Ovary (tissue), 9 donors: Measurements from ENCODE around the gene STKLD1. TPM values are rescaled to one million over a fixed set of nuclear protein-coding genes. Genes with fewer than 3 reads are reported as not detected.

Experiments
- DNase-seq, 5 donors: peaks; one replicate each; pipeline ENCODE4 v3.0.0-alpha.2; 2019 to 2020
- H3K27ac ChIP-seq, 2 donors: fragments of 200-600 bp; one replicate each; pipeline versions ENCODE4 v1.5.1 to v1.8.0; 2019 to 2022
- H3K27me3 ChIP-seq: fragments of 200-600 bp; one replicate; pipeline ENCODE4 v1.8.0; 2022
- H3K36me3 ChIP-seq: fragments of 200-600 bp; sonication (generic); one replicate; pipeline ENCODE4 v1.5.1; 2019
- H3K4me1 ChIP-seq: one replicate; pipeline ENCODE4 v1.8.1; 2013; ENCODE audit warnings: mild to moderate bottlenecking, moderate library complexity; ENCODE audit not compliant: insufficient read depth
- H3K4me3 ChIP-seq: fragments of 200-600 bp; sonication (generic); one replicate; pipeline ENCODE4 v1.5.1; 2017
- H3K9me3 ChIP-seq, 2 donors: fragments of 200-600 bp in 1 of 2; sonication (generic) in 1 of 2; one replicate each; pipeline versions ENCODE4 v1.5.1 to v1.8.1; 2013 to 2019; ENCODE audit warnings: mild to moderate bottlenecking in 1 of 2, moderate library complexity in 1 of 2
- CTCF ChIP-seq, 3 donors: fragments of 450-650 bp in 2 of 3; fragments of 200-600 bp in 1 of 3; IDR thresholded peaks; one replicate each; pipeline versions ENCODE4 v1.5.1 to v1.8.0; 2016 to 2022; ENCODE audit warnings: antibody characterized with exemption in 3 of 3, mild to moderate bottlenecking in 1 of 3
- EP300 ChIP-seq: sonication (generic); formaldehyde crosslinking; IDR thresholded peaks from one replicate; pipeline ENCODE4 v1.6.1; 2017; ENCODE audit warnings: antibody characterized with exemption
- POLR2A ChIP-seq: fragments of 450-650 bp; IDR thresholded peaks from one replicate; pipeline ENCODE4 v1.6.1; 2017; ENCODE audit warnings: antibody characterized with exemption, mild to moderate bottlenecking, moderate library complexity
- WGBS, 3 donors: extraction: QIAGEN DNeasy Blood & Tissue Kit in 1 of 3; methylation state at CpG; one replicate each; pipeline versions ENCODE4 v1.1.5 to v1.1.7; 2013 to 2017; 5-methylcytosine and 5-hydroxymethylcytosine counted together
- intact Hi-C, 4 donors: fragments of 100-400 bp; cut with DNase I; formaldehyde crosslinking; loops; one replicate each; pipeline versions ENCODE4 v1.11.0 to v1.15.1; 2022 to 2023
- polyA plus RNA-seq, 2 donors: library from polyadenylated mRNA; stranded (reverse); fragments of 200-250 nt in 1 of 2; fragments of 350-450 nt in 1 of 2; fragmentation: Illumina TruSeq in 1 of 2; extraction: RNeasy Lipid Tissue Mini Kit (QIAGEN cat#74804) in 1 of 2; gene quantifications; one replicate each; pipeline ENCODE4 v1.2.3, GENCODE V29; 2013 to 2014
- total RNA-seq, 7 donors: library from RNA; depleted of rRNA in 2 of 7; stranded (reverse); fragments of >200 nt in 2 of 7; fragmentation: NEBNext Ultra II Directional in 3 of 7; extraction: Animal tissue kit (Norgen Biotek cat#: 25700) in 3 of 7; gene quantifications; one replicate each; pipeline versions ENCODE4 v1.1.0 to v1.2.4, GENCODE V29; 2016 to 2023
- donor health status: DM: no; HTN: no; CAD: no; lungs with moderate emphysema.
- donor health status: DM: no; HTN: no; CAD: no.
- donor health status: Bipolar disorder and iron deficiency.
- donor health status: DM: yes; HTN: yes; CAD: no.
- donor health status: DM: no; HTN: no; CAD: no.
- donor health status: DM: yes; HTN: yes; CAD: no.

STKLD1 gene
- total and polyA plus RNA-seq, 9 donors: 0.48 to 2.3 (median 1.3) TPM

DNA sequence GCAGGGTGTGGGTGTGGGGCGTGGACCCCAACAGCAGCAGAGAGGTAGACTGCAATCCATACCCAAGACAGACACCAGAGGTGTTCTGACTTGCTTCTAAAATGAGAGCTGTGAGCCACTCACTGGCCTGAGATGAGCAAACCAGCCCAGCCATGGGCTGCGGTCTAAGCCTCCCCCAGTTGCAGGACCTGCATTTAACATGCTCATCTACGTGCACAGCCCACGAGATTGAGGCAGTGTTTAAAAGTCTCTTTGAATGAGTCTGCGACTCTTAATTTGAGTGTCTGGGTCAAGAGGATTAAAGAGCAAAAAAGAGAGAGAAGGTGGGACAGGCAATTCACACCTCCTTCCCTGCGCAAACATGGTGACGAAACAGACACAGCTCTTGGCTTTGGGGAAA is 6.2 kb upstream of the STKLD1 start:
- Histone ChIP-seq H3K4me3 (no peak overlapping the region), H3K36me3 (no peaks in the 10 kb centered on the region), H3K4me1 (peaks cover 11% of the 10 kb centered on the region), H3K27me3 (no peaks in the 10 kb centered on the region), H3K27ac (no peak overlapping the region), H3K9me3 (no peaks in the 10 kb centered on the region)
- WGBS, 3 donors: 77 to 80% (median 78%) methylated on average over 7 of the region's 7 CpGs
- no peak for TF ChIP-seq POLR2A
- no peak for TF ChIP-seq EP300
- TF ChIP-seq CTCF (IDR thresholded peaks at IDR 0.05): no peak
- intact Hi-C loops: no loop called here
- DNase-seq: no peak

GRCh38 chr9:133370685-133371084 is 5.5 kb upstream of the STKLD1 start:
- Histone ChIP-seq H3K9me3 (no peaks in the 10 kb centered on the region), H3K4me3 (no peak overlapping the region), H3K36me3 (no peaks in the 10 kb centered on the region), H3K4me1 (peaks cover 11% of the 10 kb centered on the region), H3K27me3 (no peaks in the 10 kb centered on the region), H3K27ac (no peak overlapping the region)
- no peak for TF ChIP-seq CTCF (IDR thresholded peaks at IDR 0.05)
- no peak for TF ChIP-seq POLR2A
- no peak for TF ChIP-seq EP300
- DNase-seq: no peak
- 67 to 75% (median 74%) methylated on average over 9 of the region's 9 CpGs for WGBS, 3 donors
- intact Hi-C loops: no loop called here

DNA sequence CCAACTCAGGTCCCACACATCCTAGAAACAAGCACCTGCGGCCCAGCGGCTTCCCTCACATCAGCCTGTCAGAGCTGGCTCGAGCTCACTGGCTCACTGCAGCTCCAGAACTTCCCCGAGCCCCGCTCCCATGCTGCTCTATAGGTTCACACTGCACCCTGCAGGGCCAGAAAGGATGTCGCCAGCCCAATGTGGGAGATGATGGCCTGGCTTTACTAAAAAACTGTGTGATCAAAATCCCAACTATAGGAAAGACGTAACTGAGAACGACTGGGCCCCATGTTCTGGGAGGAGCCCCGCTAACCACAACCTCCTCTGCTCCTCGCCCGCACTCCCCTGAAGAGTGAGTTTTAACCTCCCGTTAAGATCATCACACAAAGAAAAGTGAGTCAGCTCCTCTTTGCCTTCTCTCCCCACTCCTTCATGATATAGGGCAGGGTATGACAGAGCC is 4.9 kb upstream of the STKLD1 start:
- Histone ChIP-seq H3K27me3 (no peaks in the 10 kb centered on the region), H3K9me3 (no peaks in the 10 kb centered on the region), H3K27ac (no peak overlapping the region), H3K36me3 (no peaks in the 10 kb centered on the region), H3K4me1 (peaks cover 11% of the 10 kb centered on the region), H3K4me3 (no peak overlapping the region)
- WGBS, 3 donors: 63 to 69% (median 68%) methylated on average over 12 of the region's 12 CpGs
- intact Hi-C loops: no loop called here
- TF ChIP-seq EP300 (no peak), CTCF (IDR thresholded peaks at IDR 0.05) (no peak), POLR2A (no peak)
- no peak for DNase-seq

DNA sequence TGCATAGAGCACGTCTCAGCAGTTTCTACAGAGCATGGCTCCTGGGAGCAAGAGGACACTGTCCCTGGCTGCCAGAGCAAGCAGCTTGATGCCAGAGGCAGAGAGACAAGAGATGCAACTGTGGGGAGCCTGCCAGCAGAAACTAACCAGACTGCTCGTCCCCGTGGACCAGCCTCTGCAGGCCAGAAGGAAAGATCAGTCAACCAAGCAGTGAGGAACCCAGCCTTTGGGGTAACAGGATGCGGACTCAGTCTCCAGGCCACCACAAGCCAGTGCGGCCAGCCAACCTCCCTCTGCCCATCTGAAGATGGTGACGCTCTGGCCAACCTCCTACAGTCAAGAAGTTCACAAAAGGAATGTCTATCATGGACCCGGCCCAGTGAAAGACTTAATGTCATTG is 4.0 kb upstream of the STKLD1 start:
- Histone ChIP-seq H3K27ac (no peak overlapping the region), H3K4me1 (peaks cover 11% of the 10 kb centered on the region), H3K9me3 (no peaks in the 10 kb centered on the region), H3K27me3 (no peaks in the 10 kb centered on the region), H3K36me3 (no peaks in the 10 kb centered on the region), H3K4me3 (no peak overlapping the region)
- intact Hi-C loops: no loop called here
- 69 to 71% (median 71%) methylated on average over 7 of the region's 7 CpGs for WGBS, 3 donors
- TF ChIP-seq CTCF (IDR thresholded peaks at IDR 0.05) (no peak), POLR2A (no peak)
- no peak for DNase-seq
